Activated CD8-positive, alpha-beta T cell treated with anti-CD3 and anti-CD28 coated beads for 36 hours (primary cell): ENCODE results near the gene B4GALNT3. TPM values are rescaled to one million over a fixed set of nuclear protein-coding genes. Genes with fewer than 3 reads are reported as not detected.

Source experiments
- ATAC-seq: fragments of 200-7000 bp; cut with Tn5 transposase; one replicate; pipeline ENCODE4 v1.10.0; 2021; ENCODE audit warnings: mild to moderate bottlenecking, moderate library complexity
- CTCF ChIA-PET: fragments of 350-600 bp; sonication (Branson Sonifier 250); formaldehyde crosslinking; loops from one replicate; lab custom pipeline; 2021; ENCODE audit warnings: antibody characterized with exemption; lab: Charles Lee
- POLR2A ChIA-PET: fragments of 350-600 bp; sonication (Branson Sonifier 250); formaldehyde crosslinking; loops from one replicate; lab custom pipeline; 2021; ENCODE audit warnings: antibody characterized with exemption; lab: Charles Lee
- DNase-seq: peaks from one replicate; pipeline ENCODE4 v3.0.0-alpha.2; 2020
- H3K27ac Mint-ChIP-seq: one replicate; pipeline ENCODE4 v1.8.0; 2021; ENCODE audit warnings: mild to moderate bottlenecking, mixed read lengths
- H3K27me3 Mint-ChIP-seq: one replicate; pipeline ENCODE4 v1.8.0; 2021; ENCODE audit warnings: mixed read lengths
- H3K36me3 Mint-ChIP-seq: one replicate; pipeline ENCODE4 v1.8.0; 2021; ENCODE audit warnings: low read depth, mixed read lengths
- H3K4me1 Mint-ChIP-seq: one replicate; pipeline ENCODE4 v1.8.0; 2021; ENCODE audit warnings: low read depth, mixed read lengths
- H3K4me3 Mint-ChIP-seq: one replicate; pipeline ENCODE4 v1.8.0; 2021; ENCODE audit warnings: mild to moderate bottlenecking, moderate library complexity, mixed read lengths
- H3K9me3 Mint-ChIP-seq: one replicate; pipeline ENCODE4 v1.8.0; 2021; ENCODE audit warnings: mixed read lengths
- CTCF ChIP-seq: fragments of 200-600 bp; IDR thresholded peaks from one replicate; pipeline ENCODE4 v1.8.0; 2022; ENCODE audit warnings: antibody characterized with exemption, mild to moderate bottlenecking
- intact Hi-C: fragments of 100-400 bp; cut with micrococcal nuclease; formaldehyde crosslinking; loops from one replicate; pipeline ENCODE4 v1.10.0; 2022
- total RNA-seq, 2 experiments: library from RNA; stranded (reverse); gene quantifications; one replicate each; pipeline ENCODE4 v1.2.3, GENCODE V29; 2021

B4GALNT3 gene
- total RNA-seq, 2 experiments from 2014 or later = 2.8 to 3.4 TPM

GRCh38 chr12:585062-586061, 125.6 kb downstream of the B4GALNT3 start:
- no peaks in the 10 kb centered on the region for H3K9me3 Mint-ChIP-seq
- ChIA-PET CTCF (interaction anchor here (3.1 kb wide), 1 partner anchor 9 kb away, joined by 9 read pairs; no protein-coding TSS in a partner anchor), POLR2A (no interaction called here)
- intact Hi-C loops = no loop called here
- no peak overlapping the region for H3K4me3 Mint-ChIP-seq
- no peak overlapping the region for H3K27ac Mint-ChIP-seq
- H3K4me1 Mint-ChIP-seq = no peaks in the 10 kb centered on the region
- ATAC-seq (no peak), DNase-seq (no peak)
- no peaks in the 10 kb centered on the region for H3K36me3 Mint-ChIP-seq
- no peak for TF ChIP-seq CTCF
- no peaks in the 10 kb centered on the region for H3K27me3 Mint-ChIP-seq

GRCh38 chr12:586318-587071, 126.8 kb downstream of the B4GALNT3 start:
- CTCF ChIA-PET = interaction anchor here (0.8 to 3.1 kb wide), 2 partner anchors 10 to 134 kb away, joined by 3 to 9 read pairs; no protein-coding TSS in a partner anchor
- DNase-seq (no peak), ATAC-seq (no peak)
- H3K27me3 Mint-ChIP-seq = no peaks in the 10 kb centered on the region
- no peak for TF ChIP-seq CTCF
- POLR2A ChIA-PET = no interaction called here
- no peaks in the 10 kb centered on the region for H3K36me3 Mint-ChIP-seq
- no peak overlapping the region for H3K4me3 Mint-ChIP-seq
- H3K9me3 Mint-ChIP-seq = no peaks in the 10 kb centered on the region
- no peaks in the 10 kb centered on the region for H3K4me1 Mint-ChIP-seq
- H3K27ac Mint-ChIP-seq = no peak overlapping the region
- intact Hi-C loops = no loop called here

GRCh38 chr12:587132-588023, 127.6 kb downstream of the B4GALNT3 start:
- CTCF ChIA-PET = interaction anchor here (0.8 to 3.1 kb wide), 2 partner anchors 11 to 135 kb away, joined by 3 to 9 read pairs; no protein-coding TSS in a partner anchor
- Mint-ChIP-seq H3K4me3 (no peak overlapping the region), H3K4me1 (no peaks in the 10 kb centered on the region), H3K36me3 (no peaks in the 10 kb centered on the region), H3K27me3 (no peaks in the 10 kb centered on the region), H3K27ac (no peak overlapping the region), H3K9me3 (no peaks in the 10 kb centered on the region)
- ATAC-seq (no peak), DNase-seq (no peak)
- no peak for TF ChIP-seq CTCF
- POLR2A ChIA-PET = no interaction called here
- intact Hi-C loops = no loop called here

GRCh38 chr12:588024-588322, 128.2 kb downstream of the B4GALNT3 start:
- no peak overlapping the region for H3K4me3 Mint-ChIP-seq
- no peak overlapping the region for H3K27ac Mint-ChIP-seq
- DNase-seq (no peak), ATAC-seq (no peak)
- intact Hi-C loops = no loop called here
- TF ChIP-seq CTCF = no peak
- no peaks in the 10 kb centered on the region for H3K4me1 Mint-ChIP-seq
- H3K36me3 Mint-ChIP-seq = no peaks in the 10 kb centered on the region
- H3K9me3 Mint-ChIP-seq = no peaks in the 10 kb centered on the region
- CTCF ChIA-PET = interaction anchor here (3.1 kb wide), 1 partner anchor 11 kb away, joined by 9 read pairs; no protein-coding TSS in a partner anchor
- POLR2A ChIA-PET = no interaction called here
- no peaks in the 10 kb centered on the region for H3K27me3 Mint-ChIP-seq
